ENCODE data around the gene FETUB.

GRCh38 chr3:186600896-186601295 lies 39.3 kb upstream of the FETUB start:
- TF ChIP-seq, protein P1, sequence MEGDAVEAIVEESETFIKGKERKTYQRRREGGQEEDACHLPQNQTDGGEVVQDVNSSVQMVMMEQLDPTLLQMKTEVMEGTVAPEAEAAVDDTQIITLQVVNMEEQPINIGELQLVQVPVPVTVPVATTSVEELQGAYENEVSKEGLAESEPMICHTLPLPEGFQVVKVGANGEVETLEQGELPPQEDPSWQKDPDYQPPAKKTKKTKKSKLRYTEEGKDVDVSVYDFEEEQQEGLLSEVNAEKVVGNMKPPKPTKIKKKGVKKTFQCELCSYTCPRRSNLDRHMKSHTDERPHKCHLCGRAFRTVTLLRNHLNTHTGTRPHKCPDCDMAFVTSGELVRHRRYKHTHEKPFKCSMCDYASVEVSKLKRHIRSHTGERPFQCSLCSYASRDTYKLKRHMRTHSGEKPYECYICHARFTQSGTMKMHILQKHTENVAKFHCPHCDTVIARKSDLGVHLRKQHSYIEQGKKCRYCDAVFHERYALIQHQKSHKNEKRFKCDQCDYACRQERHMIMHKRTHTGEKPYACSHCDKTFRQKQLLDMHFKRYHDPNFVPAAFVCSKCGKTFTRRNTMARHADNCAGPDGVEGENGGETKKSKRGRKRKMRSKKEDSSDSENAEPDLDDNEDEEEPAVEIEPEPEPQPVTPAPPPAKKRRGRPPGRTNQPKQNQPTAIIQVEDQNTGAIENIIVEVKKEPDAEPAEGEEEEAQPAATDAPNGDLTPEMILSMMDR (conservative IDR thresholded peaks at IDR 0.05), result no peak
- TF ChIP-seq ZFX (IDR thresholded peaks at IDR 0.05), result no peak

All from C4-2B (cell line).